Thoracic aorta (tissue), 2 donors: ENCODE measurements around the gene FBXO38. TPM values are rescaled to one million over a fixed set of nuclear protein-coding genes. Genes with fewer than 3 reads are reported as not detected.

Experiments
- ATAC-seq: fragments of 150-250 bp; one replicate; pipeline ENCODE4 v1.8.0; 2017; ENCODE audit warnings: low read depth; ENCODE audit not compliant: insufficient number of reproducible peaks, low FRiP score
- DNase-seq: peaks from one replicate; pipeline ENCODE4 v3.0.0-alpha.2; 2020; ENCODE audit warnings: low spot score
- H3K27ac ChIP-seq, 2 donors: fragments of 200-600 bp; sonication (generic); 1 replicate in 1 of 2; 2 replicates in 1 of 2; pipeline ENCODE4 v1.5.1; 2016; ENCODE audit warnings: mild to moderate bottlenecking in 2 of 2, moderate library complexity in 2 of 2
- H3K27me3 ChIP-seq: fragments of 200-600 bp; sonication (generic); replicated peaks from 2 replicates; pipeline ENCODE4 v1.6.0; 2016; ENCODE audit warnings: mild to moderate bottlenecking; ENCODE audit not compliant: insufficient read depth
- H3K36me3 ChIP-seq: fragments of 200-600 bp; sonication (generic); one replicate; pipeline ENCODE4 v1.5.1; 2016
- H3K4me1 ChIP-seq, 2 donors: fragments of 200-600 bp; sonication (generic); 1 replicate in 1 of 2; 2 replicates in 1 of 2; pipeline versions ENCODE4 v1.5.1 to v1.6.0; 2016; ENCODE audit warnings: low read depth in 2 of 2, mild to moderate bottlenecking in 1 of 2; ENCODE audit not compliant: control insufficient read depth in 1 of 2
- H3K4me3 ChIP-seq: fragments of 200-600 bp; sonication (generic); 2 replicates; pipeline ENCODE4 v1.5.1; 2016; ENCODE audit warnings: mild to moderate bottlenecking
- H3K9me3 ChIP-seq: fragments of 200-600 bp; sonication (generic); 2 replicates; pipeline ENCODE4 v1.5.1; 2016
- total RNA-seq, 2 donors: library from RNA; depleted of rRNA; stranded (reverse); fragments of >200 nt; gene quantifications; one replicate each; pipeline versions ENCODE4 v1.1.0 to v1.2.3, GENCODE V29; 2016
- TF ChIP-seq, protein P1 (sequence below): fragments of 200-600 bp; sonication (generic); IDR thresholded peaks from one replicate; pipeline ENCODE4 v1.5.1; 2019; ENCODE audit warnings: antibody characterized with exemption

Gene FBXO38
- total RNA-seq = 100 to 1,000 TPM in 1 of 2 donors, 10 to 100 TPM in 1; 33.7 to 121 TPM

GRCh38 chr5:148383564-148384379, at the start of gene FBXO38:
FBXO38 (plus strand) TSS chr5:148383958; CDS start chr5:148394777, 10,819 bp downstream.
- peak within 1 kb of the TSS; percentile 91 for H3K4me3 ChIP-seq
- ATAC-seq (peak; percentile 89), DNase-seq (peak; percentile 91)
- H3K9me3 ChIP-seq = no peaks in the 10 kb centered on the region
- no peaks in the 10 kb centered on the region for H3K36me3 ChIP-seq
- H3K27me3 ChIP-seq = no peaks in the 10 kb centered on the region
- peak within 1 kb of the TSS; percentile 90 to 93 for H3K27ac ChIP-seq
- TF ChIP-seq, protein P1, sequence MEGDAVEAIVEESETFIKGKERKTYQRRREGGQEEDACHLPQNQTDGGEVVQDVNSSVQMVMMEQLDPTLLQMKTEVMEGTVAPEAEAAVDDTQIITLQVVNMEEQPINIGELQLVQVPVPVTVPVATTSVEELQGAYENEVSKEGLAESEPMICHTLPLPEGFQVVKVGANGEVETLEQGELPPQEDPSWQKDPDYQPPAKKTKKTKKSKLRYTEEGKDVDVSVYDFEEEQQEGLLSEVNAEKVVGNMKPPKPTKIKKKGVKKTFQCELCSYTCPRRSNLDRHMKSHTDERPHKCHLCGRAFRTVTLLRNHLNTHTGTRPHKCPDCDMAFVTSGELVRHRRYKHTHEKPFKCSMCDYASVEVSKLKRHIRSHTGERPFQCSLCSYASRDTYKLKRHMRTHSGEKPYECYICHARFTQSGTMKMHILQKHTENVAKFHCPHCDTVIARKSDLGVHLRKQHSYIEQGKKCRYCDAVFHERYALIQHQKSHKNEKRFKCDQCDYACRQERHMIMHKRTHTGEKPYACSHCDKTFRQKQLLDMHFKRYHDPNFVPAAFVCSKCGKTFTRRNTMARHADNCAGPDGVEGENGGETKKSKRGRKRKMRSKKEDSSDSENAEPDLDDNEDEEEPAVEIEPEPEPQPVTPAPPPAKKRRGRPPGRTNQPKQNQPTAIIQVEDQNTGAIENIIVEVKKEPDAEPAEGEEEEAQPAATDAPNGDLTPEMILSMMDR = no peak
- H3K4me1 ChIP-seq = peaks cover 30 to 56% of the 10 kb centered on the region in 2 donors

- Histone ChIP-seq H3K4me3 (no peak within 1 kb of the TSS), H3K27ac (no peak within 1 kb of the TSS), H3K9me3 (no peaks in the 10 kb centered on the region), H3K27me3 (no peaks in the 10 kb centered on the region), H3K4me1 (no peaks in the 10 kb centered on the region), H3K36me3 (no peaks in the 10 kb centered on the region)
- ATAC-seq (no peak), DNase-seq (no peak)
- TF ChIP-seq, protein P1 = no peak
Observed at GRCh38 chr5:148335259-148335658, 48.5 kb upstream of the FBXO38 start, which contains the start of gene SPINK9. SPINK9 (plus strand) TSS chr5:148335559; CDS start chr5:148335614, 55 bp downstream.

- TF ChIP-seq, protein P1 = no peak
- H3K27ac ChIP-seq = no peak overlapping the region
- H3K27me3 ChIP-seq = no peaks in the 10 kb centered on the region
- H3K4me3 ChIP-seq = no peak overlapping the region
- no peaks in the 10 kb centered on the region for H3K9me3 ChIP-seq
- no peaks in the 10 kb centered on the region for H3K4me1 ChIP-seq
- ATAC-seq = no peak
- no peaks in the 10 kb centered on the region for H3K36me3 ChIP-seq
- no peak for DNase-seq
Observed at GRCh38 chr5:148336704-148337435, 46.9 kb upstream of the FBXO38 start.

GRCh38 chr5:148342371-148343045, 41.2 kb upstream of the FBXO38 start:
- TF ChIP-seq, protein P1 = no peak
- Histone ChIP-seq H3K4me1 (peaks cover 4 to 9% of the 10 kb centered on the region in 2 donors), H3K9me3 (no peaks in the 10 kb centered on the region), H3K27ac (no peak overlapping the region), H3K4me3 (no peak overlapping the region), H3K36me3 (no peaks in the 10 kb centered on the region), H3K27me3 (no peaks in the 10 kb centered on the region)
- DNase-seq = no peak
- no peak for ATAC-seq

GRCh38 chr5:148343046-148343407, 40.7 kb upstream of the FBXO38 start:
- TF ChIP-seq, protein P1 = no peak
- H3K4me1 ChIP-seq = peaks cover 4 to 9% of the 10 kb centered on the region in 2 donors
- DNase-seq (no peak), ATAC-seq (no peak)
- H3K4me3 ChIP-seq = no peak overlapping the region
- H3K36me3 ChIP-seq = no peaks in the 10 kb centered on the region
- H3K27me3 ChIP-seq = no peaks in the 10 kb centered on the region
- no peaks in the 10 kb centered on the region for H3K9me3 ChIP-seq
- no peak overlapping the region for H3K27ac ChIP-seq
